NCI-H510A treated with DMSO at 0.1 percent for 48 hours (cell line): Measurements from ENCODE around the gene BARD1.
"Not testable (repeated sequence)": the region's sequence is repeated elsewhere in the genome, so short reads cannot be mapped to it uniquely, and the experiment has no call there.

Source experiments
- DNase-seq: peaks from one replicate; lab custom pipeline; 2025; lab: John Stamatoyannopoulos, UW

Gene BARD1

DNA sequence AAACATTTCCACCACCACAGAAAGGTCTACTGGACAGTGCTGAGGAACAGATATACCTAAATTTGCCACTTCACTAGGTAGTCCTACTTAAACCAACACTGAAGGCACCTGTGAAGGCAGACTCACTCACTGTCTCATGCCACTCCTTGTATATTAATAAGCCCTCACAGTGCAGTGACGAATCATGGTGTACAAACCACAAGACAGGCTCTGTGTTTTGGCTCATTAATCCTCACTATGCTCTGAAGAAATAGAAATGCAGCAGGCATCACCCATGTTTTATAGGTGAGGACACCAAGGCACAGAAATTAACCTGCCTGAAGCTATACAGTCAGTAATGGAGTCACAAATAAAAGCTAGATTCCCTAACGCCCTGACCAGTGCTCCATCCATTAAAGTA is 44.3 kb downstream of the BARD1 start:
- DNase-seq, result no peak

DNA sequence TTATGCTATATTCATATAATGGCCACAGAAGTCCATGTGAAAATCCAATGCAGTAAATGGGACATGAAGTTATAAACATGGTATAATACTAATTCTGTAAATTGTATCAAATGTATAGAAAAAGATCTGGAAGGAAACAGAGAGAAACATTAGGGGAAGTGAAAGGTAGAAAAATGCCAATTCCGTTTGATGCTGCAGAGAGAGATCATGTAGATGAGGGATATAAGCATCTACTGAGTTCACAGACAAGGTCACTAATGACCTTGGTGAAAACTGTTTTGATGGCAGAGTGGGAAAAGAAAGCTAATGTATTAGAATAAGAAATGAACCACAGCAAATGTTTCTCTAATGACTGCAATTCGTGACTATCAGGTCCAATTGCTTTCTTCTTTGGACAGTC is 56.0 kb downstream of the BARD1 start:
- no peak for DNase-seq

DNA sequence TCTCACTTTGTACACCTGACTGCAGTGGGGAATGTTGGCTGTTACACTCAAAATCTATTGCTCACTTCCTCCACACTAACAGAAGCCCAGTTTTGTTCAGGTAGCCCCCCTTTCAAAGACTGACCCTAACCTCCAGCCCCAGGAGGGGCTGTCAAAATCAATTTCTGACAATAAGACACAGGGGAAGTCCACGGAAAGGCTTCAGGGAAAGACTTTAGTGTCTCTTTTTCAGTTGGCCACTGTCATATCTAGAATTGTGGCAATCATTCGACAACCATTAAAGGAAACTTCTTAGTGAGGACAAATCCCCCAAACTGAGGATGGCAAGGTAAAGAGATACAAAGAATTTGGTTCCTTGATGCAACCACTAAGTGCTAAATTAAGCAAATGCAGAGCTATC is 59.0 kb downstream of the BARD1 start:
- DNase-seq, result no peak

DNA sequence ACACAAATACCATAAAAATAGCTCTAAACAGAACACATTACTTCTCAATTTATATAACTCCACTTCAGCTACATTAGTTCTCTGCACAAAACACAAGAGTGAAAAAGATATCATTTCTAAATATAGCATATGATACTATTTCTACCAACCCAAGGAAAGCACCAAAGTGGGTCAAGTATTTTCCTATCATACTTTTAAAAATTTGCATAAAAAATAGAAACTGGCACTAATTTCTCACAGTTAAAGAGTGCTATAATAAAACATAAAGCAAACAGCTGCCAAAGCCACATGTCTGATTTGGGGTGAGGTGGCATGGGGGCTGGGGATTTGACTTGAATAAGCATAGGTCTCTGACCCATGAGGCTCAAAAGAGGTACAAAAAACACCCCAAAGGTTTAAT is 61.5 kb downstream of the BARD1 start:
- no peak for DNase-seq

DNA sequence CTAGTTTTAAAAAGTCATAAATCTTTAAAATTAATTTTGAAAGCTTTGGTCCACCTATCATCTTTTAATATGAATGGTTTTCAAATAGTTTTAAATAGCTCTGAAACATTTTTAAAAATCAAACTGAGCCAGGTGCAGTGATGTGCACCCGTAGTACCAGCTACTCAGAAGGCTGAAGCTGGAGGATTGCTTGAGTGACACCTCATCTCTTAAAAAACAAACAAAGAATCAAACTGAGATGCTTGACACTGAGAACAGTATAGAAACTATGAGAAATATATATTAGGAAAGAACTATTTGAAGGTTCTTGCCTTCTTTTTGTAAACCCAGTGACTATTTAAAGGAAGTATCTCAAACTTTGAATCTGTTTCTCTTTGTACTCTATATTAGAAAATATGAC is 67.4 kb downstream of the BARD1 start:
- no peak for DNase-seq

DNA sequence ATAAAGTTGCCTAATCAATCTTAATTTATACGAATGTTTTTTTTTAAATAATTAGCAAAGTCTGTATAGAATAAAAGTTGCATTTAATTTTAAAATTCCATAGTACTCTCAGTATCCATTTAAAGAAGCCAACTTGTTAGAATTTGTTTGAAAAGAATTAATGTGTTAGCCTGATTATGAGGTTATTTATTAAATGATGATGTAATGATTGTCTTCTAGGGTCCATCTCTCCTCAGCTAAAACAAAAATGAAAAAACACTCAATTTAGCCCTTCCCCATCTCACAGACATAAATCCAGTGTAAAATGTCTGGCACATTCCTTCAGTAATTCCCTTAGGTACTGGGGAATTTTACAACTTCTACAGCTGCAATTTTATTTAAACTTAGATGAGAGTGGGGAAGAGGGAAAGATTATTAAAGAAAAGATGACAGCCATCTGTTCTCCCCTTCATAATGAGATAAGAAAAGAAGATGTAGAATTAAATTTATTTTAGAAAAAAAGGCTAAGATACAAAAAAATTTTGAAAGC is 68.6 kb downstream of the BARD1 start:
- DNase-seq, result no peak

DNA sequence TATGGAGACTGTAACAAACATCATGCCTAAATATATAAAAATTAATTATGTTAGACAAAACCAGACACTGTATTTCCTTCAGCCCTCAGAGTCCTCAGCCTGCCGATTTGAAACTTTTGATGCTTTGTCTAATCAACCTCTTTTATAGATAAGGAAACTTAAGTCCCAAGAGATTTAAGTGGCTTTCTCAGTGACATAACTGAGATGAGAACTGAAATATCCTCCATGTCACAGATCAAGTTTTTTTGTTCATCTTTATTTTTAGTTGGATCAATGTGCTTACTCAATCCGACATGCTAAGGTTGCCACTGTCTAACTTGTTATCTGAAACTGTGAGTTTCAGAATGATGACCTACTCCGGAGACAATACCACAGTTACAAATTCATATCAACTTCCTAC is 72.3 kb downstream of the BARD1 start:
- DNase-seq, result no peak

DNA sequence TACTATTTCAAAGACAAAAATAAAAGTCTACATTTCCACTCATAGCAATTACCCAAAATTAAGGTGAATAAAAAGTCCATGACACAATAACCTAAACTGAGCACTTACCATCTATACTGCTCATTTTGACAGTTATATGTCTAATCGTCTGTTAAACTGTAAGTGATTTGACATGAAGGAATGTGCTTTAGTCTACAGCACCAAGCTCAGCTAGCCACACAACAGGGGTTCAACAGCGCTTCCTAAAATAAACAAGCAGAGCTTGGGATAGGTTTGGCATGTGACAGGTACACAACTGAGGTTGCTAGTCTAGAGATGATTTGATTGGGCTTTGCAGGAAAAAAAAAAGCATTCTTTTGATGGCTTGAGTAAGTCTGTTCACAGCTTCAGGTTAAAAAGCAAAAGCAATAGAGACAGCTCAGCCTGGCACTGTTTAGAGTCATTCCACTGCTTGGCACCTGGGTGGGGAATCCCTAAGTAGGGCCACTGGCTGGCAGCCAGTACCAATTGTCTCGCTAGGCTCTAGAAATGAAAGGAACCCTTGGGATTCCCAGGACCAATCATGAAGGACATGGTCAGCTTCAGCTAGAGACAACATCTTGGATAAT is 78.6 kb downstream of the BARD1 start:
- DNase-seq, result no peak

DNA sequence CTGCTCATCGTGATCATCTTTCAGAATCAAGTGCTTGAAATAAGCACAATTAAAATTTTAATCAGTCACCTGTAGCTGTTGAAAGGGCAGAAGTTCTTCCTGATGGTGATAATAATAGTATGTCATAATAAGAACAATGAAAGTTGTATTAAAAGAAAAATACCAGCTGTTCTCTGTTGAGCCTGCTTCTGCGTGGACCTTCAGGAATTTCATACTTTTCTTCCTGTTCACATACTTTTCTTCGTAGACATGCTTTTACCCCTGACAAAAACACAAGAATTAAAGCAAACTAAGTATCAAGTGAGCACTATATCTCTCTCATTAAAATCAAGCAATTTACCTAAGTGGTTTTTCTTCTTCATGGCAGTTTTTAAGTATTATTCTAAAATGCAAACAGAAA is 79.2 kb downstream of the BARD1 start:
- no peak for DNase-seq

DNA sequence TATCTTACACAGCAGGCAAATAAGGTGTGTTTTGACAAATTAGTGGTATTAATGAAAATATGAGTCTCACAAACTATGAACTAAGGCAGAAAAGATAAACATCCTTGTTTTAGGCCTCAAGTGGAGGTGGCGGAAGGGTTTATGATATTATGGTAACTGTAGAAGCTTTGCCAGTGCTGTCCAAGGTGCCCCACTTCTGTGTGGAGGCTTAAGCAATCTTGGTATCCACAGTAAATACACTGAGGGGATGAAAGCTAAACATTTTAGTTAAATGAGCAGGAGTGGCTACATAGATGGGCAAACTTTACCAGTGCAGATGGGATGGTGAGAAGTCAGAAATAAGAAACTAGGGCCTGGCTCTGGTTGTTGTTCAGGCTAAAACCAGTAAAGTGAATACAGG is 84.7 kb downstream of the BARD1 start:
- no peak for DNase-seq

DNA sequence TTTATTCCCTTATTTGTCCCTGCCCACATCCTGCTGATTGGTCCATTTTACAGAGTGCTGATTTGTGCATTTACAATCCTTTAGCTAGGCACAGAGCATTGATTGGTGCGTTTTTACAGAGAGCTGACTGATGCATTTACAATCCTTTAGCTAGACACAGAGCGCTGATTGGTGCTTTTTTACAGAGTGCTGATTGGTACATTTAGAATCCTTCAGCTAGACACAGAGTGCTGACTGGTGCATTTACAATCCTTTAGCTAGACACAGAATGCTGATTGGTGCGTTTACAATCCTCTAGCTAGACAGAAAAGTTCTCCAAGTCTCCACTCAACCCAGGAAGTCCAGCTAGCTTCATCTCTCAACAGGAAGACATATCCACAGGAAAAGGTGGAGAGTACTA is 91.6 kb downstream of the BARD1 start:
- DNase-seq, result not testable (repeated sequence)

DNA sequence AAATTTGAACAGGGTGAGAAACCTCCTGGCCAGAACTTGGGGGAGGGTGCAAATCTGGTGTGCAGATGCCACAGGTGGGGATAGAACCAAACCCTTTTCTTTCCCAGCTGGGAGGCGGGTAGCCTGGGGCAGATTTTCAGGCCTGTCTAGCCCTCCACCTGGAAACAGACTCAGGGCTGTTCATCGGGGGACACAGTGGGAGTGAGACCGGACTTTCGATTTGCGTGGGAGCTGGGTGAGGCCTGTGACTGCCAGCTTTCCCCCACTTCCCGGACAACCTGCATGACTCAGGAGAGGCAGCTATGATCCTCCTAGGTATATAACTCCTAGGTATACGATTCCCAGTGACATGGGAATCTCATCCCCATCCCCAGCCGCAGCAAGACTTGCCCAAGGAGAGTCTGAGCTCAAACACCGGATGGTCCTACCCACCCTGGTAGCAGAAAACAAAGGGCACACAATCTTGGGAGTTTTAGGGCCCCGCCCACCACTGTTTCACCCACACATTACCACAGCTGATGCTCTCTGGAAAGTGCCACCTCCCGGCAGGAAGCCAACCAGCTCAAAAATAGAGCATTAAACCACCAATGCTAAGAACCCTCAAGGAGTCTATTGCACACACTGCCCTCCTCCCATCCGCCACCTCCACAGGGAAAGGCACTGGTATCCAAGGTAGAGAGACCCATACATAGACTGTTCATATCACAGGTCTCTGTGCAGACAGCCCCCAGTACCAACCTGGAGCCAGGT is 92.5 kb downstream of the BARD1 start:
- DNase-seq, result no peak

DNA sequence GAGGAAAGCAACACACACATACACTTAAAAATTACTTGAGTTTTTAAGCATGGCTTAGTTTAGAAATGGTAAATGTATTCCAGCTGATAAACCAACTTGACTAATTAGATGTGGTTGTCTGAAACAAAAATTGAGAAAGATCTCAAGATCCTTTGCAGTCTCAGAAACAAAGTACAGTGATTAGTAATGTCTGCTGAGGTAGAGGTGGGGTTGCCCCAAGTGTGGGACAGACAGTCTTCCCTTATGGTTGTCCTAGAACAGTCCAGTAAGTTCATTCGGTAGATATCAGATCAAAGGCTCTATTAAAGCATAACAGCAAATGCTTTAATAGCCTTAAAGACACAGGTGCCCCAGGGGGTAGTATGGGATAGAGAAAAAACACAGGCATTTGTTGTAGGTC is 94.5 kb downstream of the BARD1 start:
- DNase-seq, result no peak

DNA sequence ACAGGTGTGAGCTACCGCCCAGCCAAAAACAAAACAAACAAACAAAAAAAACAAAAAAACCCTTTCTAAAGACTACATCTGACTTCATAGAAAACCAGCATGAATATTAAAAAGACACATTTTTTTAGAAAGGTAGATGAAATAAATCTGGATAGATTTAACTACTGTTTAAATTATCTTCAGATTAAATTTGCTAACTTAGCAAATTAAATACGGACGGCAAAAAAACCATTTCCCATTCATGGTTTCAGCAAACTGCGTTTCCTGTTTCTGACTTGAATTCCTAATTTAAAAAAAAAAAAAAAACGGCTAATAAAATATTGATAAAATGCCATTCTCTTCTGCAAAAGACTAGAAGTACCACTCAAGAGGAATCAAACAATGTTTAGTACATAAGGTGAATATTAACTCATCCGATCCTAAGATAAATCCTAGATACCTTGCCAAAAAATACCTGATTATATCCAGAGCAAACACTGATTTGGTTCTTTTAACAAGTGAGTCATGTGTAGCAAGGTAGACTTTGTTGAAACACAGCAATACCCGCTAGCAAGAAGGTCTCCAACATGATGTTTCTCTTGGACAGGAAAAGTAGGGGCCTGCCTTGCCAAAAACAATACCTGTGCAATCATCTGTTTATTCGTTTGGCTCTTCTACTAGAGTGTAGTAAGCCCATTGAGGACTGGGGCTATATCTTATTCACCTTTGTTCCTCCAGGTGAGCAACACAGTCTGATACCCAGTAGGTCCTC is 96.2 kb downstream of the BARD1 start:
- DNase-seq, result no peak

DNA sequence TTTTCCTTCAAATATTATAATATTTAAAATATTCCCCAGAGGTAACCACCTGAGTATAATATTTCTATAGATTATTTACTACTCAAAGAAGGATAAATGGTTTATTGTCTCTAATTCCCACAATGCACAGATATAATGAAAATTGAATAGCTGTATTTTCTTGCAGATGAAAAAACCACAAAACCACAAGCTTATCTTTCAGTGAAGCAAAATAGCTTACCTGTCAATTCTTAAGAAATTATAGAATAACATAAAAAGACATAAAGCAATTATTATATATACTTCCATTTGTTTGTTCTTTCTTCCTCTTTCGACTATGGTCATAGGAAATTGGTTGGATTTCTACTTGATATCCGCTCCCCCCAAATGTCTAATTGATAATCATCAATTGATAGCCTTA is 98.8 kb downstream of the BARD1 start:
- DNase-seq, result no peak

DNA sequence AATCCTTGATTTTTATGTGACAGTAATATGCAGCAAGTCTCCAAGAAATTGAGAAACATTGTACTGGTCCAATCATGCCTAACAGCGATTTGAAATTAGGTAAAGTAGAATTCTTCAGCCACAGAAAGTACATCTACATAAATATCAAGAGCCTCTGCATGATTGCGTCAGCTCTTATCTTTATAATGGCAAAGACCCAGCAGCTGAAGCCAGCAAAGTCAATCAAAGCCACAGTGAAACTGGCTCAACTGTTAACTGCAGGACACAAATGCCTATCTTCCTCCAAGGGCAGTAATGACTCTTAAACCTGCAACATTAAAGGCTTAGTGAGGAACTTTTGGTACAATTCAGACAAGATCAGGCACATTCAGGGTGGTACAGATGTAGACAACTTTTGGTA is 102.5 kb downstream of the BARD1 start:
- peak; percentile 8 for DNase-seq

DNA sequence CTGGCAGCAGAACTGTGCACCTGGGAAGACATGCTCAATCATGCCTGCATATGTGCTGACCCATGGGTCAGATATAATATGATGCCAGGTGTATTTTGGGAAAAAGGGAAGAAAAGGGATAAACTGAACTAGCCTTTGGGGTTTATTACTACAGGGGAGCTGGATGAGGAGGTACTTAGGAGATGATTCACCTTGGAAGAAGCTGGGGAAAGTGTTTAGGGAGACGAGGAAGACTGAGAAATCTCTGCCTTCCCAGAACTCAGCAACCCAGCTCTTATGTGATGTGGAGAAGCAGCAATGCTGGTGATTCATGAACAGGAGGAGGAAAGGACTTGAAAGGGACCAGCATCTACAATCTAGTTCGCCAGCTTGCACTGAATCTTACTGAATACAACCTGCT is 110.2 kb downstream of the BARD1 start:
- DNase-seq, result no peak

DNA sequence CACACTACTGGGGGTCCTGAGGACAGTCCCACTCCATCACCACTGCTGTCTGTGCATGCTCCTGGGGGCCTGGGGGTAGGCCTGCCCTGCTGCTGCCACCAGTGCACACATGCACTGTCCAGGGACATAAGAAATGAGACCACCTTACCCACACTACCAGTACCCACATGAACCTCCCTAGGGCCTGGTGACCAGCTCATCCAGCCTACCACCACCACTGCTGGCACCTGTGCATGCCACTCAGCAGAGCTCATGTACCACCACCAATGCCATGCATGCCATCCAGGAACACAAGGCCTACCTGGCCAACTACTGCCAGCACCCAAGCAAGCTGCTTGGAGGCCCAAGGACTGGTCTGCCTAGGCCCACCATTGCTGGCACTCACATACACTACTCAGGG is 112.8 kb downstream of the BARD1 start:
- DNase-seq, result no peak

DNA sequence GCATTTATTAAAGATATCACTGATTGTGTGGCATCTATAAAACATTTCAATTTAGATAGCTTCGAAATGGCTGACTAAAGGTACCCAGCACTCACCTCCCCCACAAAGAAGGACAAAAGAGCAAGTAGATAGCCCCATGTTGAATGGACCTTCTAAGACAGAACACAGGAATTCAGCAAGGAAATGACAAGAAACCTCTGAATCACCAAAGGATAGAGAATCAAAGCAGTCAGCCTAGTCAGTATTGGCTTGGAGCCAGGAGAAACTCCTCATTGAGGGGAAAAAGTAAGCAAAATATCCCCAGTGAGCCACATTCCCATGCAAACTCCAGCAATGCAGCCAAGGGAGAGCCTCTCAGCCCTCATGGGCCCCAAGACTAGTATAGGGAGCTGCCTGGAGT is 113.7 kb downstream of the BARD1 start:
- DNase-seq, result no peak

DNA sequence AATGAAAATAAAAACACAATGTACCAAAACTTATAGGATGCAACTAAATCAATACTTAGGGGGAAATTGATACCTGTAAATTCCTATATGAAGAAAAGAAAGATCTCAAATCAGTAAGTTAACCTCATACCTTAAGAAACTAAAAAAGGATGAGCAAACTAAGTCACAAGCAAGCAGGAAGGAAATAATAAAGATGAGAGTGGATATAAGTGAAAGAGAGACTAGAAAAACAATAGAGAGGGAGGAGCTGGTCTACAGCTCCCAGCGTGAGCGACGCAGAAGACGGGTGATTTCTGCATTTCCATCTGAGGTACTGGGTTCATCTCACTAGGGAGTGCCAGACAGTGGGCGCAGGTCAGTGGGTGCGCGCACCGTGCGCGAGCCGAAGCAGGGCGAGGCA is 125.9 kb downstream of the BARD1 start:
- DNase-seq, result peak; percentile 12

DNA sequence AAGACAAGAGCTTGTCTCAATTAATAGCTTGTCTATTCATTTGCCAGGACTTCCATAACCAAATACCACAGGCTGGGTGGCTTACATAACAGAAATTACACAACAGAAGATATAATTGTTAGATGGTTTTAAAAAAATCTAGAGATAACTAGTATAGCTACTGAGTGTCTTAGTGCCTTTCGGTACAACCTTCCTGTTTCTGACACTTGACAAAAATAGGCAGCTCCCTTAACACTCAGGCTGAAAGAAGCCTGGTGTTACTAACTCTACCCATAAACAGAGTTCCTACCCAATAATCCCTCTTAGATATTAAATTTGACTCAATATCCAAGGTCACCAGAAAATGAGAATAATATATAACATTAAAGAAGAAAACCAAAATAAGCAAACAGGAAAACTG is 129.7 kb downstream of the BARD1 start:
- no peak for DNase-seq

DNA sequence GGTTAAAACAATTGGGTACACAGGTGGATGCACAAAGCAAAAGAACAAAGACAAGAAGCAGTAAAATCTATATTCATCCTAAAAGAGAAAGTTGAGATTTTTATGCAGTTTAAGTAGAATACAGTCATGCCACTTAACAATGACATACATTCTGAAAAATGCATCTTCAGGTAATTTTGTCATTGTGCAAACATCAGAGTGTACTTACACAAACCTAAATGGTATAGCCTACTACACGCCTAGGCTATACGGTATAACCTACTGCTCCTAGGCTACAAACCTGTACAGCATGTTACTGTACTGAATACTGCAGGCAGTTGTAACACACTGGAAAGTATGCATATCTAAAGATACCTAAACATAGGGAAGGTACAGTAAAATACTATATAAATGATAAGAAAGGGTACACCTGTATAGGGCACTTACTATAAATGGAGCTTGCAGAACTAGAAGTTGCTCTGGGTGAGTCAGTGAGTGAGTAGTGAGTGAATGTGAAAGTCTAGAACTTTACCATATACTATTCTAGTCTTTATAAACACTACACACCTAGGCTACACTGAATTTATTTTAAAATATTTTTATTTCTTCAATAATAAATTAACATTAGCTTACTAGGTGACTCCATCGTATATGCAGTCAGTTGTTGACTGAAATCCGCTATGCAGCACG is 132.9 kb downstream of the BARD1 start:
- DNase-seq, result no peak
